ENCODE measurements around the gene UCK1.
"Not testable (repeated sequence)": the region's sequence is repeated elsewhere in the genome, so short reads cannot be mapped to it uniquely, and the experiment has no call there.

UCK1 gene

GRCh38 chr9:131515559-131516031, 15.5 kb downstream of the UCK1 start:
- H3K9me3 ChIP-seq (ENCODE audit: control insufficient read depth in 5 of 5, low read length in 5 of 5); H3K27me3 ChIP-seq (ENCODE audit: control insufficient read depth in 5 of 5, insufficient read depth in 4 of 5, low read length in 5 of 5); H3K27ac ChIP-seq (ENCODE audit: low read depth, low read length); H3K4me1 ChIP-seq (ENCODE audit: control insufficient read depth in 5 of 5, insufficient read depth in 5 of 5, low read length in 5 of 5); H3K9ac ChIP-seq (ENCODE audit: low read length in 5 of 5); H3K4me3 ChIP-seq (ENCODE audit: low read depth in 1 of 5, low read length in 5 of 5): not testable (repeated sequence)
- H3K36me3 ChIP-seq (ENCODE audit: control insufficient read depth in 5 of 5, insufficient read depth in 5 of 5, low read length in 5 of 5) = peaks cover 0 to 96% (median 89%) of the 10 kb centered on the region in 5 donors

- Histone ChIP-seq H3K4me1 (ENCODE audit: control insufficient read depth in 5 of 5, insufficient read depth in 5 of 5, low read length in 5 of 5) (peaks cover 0 to 5% (median 0%) of the 10 kb centered on the region in 5 donors), H3K27ac (ENCODE audit: low read depth, low read length) (no peak overlapping the region), H3K36me3 (ENCODE audit: control insufficient read depth in 5 of 5, insufficient read depth in 5 of 5, low read length in 5 of 5) (peaks cover 3 to 93% (median 74%) of the 10 kb centered on the region in 5 donors)
Observed at GRCh38 chr9:131513177-131513576, 17.9 kb downstream of the UCK1 start.

GRCh38 chr9:131511880-131512279, 19.2 kb downstream of the UCK1 start:
- peaks cover 3 to 91% (median 73%) of the 10 kb centered on the region in 5 donors for H3K36me3 ChIP-seq (ENCODE audit: control insufficient read depth in 5 of 5, insufficient read depth in 5 of 5, low read length in 5 of 5)
- no peaks in the 10 kb centered on the region for H3K27me3 ChIP-seq (ENCODE audit: control insufficient read depth in 5 of 5, insufficient read depth in 4 of 5, low read length in 5 of 5)
- no peak overlapping the region for H3K9ac ChIP-seq (ENCODE audit: low read length in 5 of 5)
- H3K4me1 ChIP-seq (ENCODE audit: control insufficient read depth in 5 of 5, insufficient read depth in 5 of 5, low read length in 5 of 5) = peaks cover 0 to 5% (median 0%) of the 10 kb centered on the region in 5 donors
- no peaks in the 10 kb centered on the region for H3K9me3 ChIP-seq (ENCODE audit: control insufficient read depth in 5 of 5, low read length in 5 of 5)
- no peak overlapping the region for H3K4me3 ChIP-seq (ENCODE audit: low read depth in 1 of 5, low read length in 5 of 5)
- no peak overlapping the region for H3K27ac ChIP-seq (ENCODE audit: low read depth, low read length)

More at GRCh38 chr9:131513177-131513576, 17.9 kb downstream of the UCK1 start:
- Histone ChIP-seq H3K27me3 (ENCODE audit: control insufficient read depth in 5 of 5, insufficient read depth in 4 of 5, low read length in 5 of 5) (no peaks in the 10 kb centered on the region), H3K9me3 (ENCODE audit: control insufficient read depth in 5 of 5, low read length in 5 of 5) (no peaks in the 10 kb centered on the region), H3K4me3 (ENCODE audit: low read depth in 1 of 5, low read length in 5 of 5) (no peak overlapping the region), H3K9ac (ENCODE audit: low read length in 5 of 5) (no peak overlapping the region)

- Histone ChIP-seq H3K4me1 (ENCODE audit: control insufficient read depth in 5 of 5, insufficient read depth in 5 of 5, low read length in 5 of 5) (peaks cover 0 to 5% (median 0%) of the 10 kb centered on the region in 5 donors), H3K27me3 (ENCODE audit: control insufficient read depth in 5 of 5, insufficient read depth in 4 of 5, low read length in 5 of 5) (no peaks in the 10 kb centered on the region), H3K27ac (ENCODE audit: low read depth, low read length) (no peak overlapping the region), H3K9ac (ENCODE audit: low read length in 5 of 5) (no peak overlapping the region), H3K9me3 (ENCODE audit: control insufficient read depth in 5 of 5, low read length in 5 of 5) (no peaks in the 10 kb centered on the region), H3K4me3 (ENCODE audit: low read depth in 1 of 5, low read length in 5 of 5) (no peak overlapping the region), H3K36me3 (ENCODE audit: control insufficient read depth in 5 of 5, insufficient read depth in 5 of 5, low read length in 5 of 5) (peaks cover 3 to 86% (median 68%) of the 10 kb centered on the region in 5 donors)
Observed at GRCh38 chr9:131511416-131511815, 19.6 kb downstream of the UCK1 start.

- Histone ChIP-seq H3K4me1 (ENCODE audit: control insufficient read depth in 5 of 5, insufficient read depth in 5 of 5, low read length in 5 of 5) (peaks cover 5 to 34% (median 20%) of the 10 kb centered on the region in 5 donors), H3K36me3 (ENCODE audit: control insufficient read depth in 5 of 5, insufficient read depth in 5 of 5, low read length in 5 of 5) (peaks cover 3 to 29% (median 16%) of the 10 kb centered on the region in 5 donors), H3K27me3 (ENCODE audit: control insufficient read depth in 5 of 5, insufficient read depth in 4 of 5, low read length in 5 of 5) (no peaks in the 10 kb centered on the region), H3K27ac (ENCODE audit: low read depth, low read length) (no peak overlapping the region), H3K4me3 (ENCODE audit: low read depth in 1 of 5, low read length in 5 of 5) (no peak overlapping the region), H3K9ac (ENCODE audit: low read length in 5 of 5) (no peak overlapping the region), H3K9me3 (ENCODE audit: control insufficient read depth in 5 of 5, low read length in 5 of 5) (no peaks in the 10 kb centered on the region)
Observed at GRCh38 chr9:131505012-131505411, 26.1 kb downstream of the UCK1 start.

- Histone ChIP-seq H3K4me1 (ENCODE audit: control insufficient read depth in 5 of 5, insufficient read depth in 5 of 5, low read length in 5 of 5) (peaks cover 5 to 34% (median 20%) of the 10 kb centered on the region in 5 donors), H3K9me3 (ENCODE audit: control insufficient read depth in 5 of 5, low read length in 5 of 5) (no peaks in the 10 kb centered on the region), H3K9ac (ENCODE audit: low read length in 5 of 5) (peak overlapping the region; percentile 16 to 92 (median 68)), H3K4me3 (ENCODE audit: low read depth in 1 of 5, low read length in 5 of 5) (peak overlapping the region; percentile 70 to 97 (median 90)), H3K27ac (ENCODE audit: low read depth, low read length) (no peak overlapping the region), H3K27me3 (ENCODE audit: control insufficient read depth in 5 of 5, insufficient read depth in 4 of 5, low read length in 5 of 5) (no peaks in the 10 kb centered on the region), H3K36me3 (ENCODE audit: control insufficient read depth in 5 of 5, insufficient read depth in 5 of 5, low read length in 5 of 5) (peaks cover 3 to 28% (median 21%) of the 10 kb centered on the region in 5 donors)
Observed at GRCh38 chr9:131503626-131504465, 27.2 kb downstream of the UCK1 start.

- Histone ChIP-seq H3K4me1 (ENCODE audit: control insufficient read depth in 5 of 5, insufficient read depth in 5 of 5, low read length in 5 of 5) (peaks cover 5 to 34% (median 20%) of the 10 kb centered on the region in 5 donors), H3K27me3 (ENCODE audit: control insufficient read depth in 5 of 5, insufficient read depth in 4 of 5, low read length in 5 of 5) (no peaks in the 10 kb centered on the region), H3K4me3 (ENCODE audit: low read depth in 1 of 5, low read length in 5 of 5) (peak within 1 kb of the TSS; percentile 80 to 97 (median 90)), H3K27ac (ENCODE audit: low read depth, low read length) (no peak within 1 kb of the TSS), H3K9ac (ENCODE audit: low read length in 5 of 5) (peak within 1 kb of the TSS; percentile 16 to 92 (median 68)), H3K36me3 (ENCODE audit: control insufficient read depth in 5 of 5, insufficient read depth in 5 of 5, low read length in 5 of 5) (peaks cover 0 to 32% (median 30%) of the 10 kb centered on the region in 5 donors), H3K9me3 (ENCODE audit: control insufficient read depth in 5 of 5, low read length in 5 of 5) (no peaks in the 10 kb centered on the region)
Observed at GRCh38 chr9:131502781-131503625, 28.1 kb downstream of the UCK1 start, which contains the start of gene POMT1. POMT1 (plus strand) TSS chr9:131502918; CDS start chr9:131504219, 1,301 bp downstream.

- Histone ChIP-seq H3K27me3 (ENCODE audit: control insufficient read depth in 5 of 5, insufficient read depth in 4 of 5, low read length in 5 of 5) (no peaks in the 10 kb centered on the region), H3K4me3 (ENCODE audit: low read depth in 1 of 5, low read length in 5 of 5) (no peak overlapping the region), H3K9ac (ENCODE audit: low read length in 5 of 5) (no peak overlapping the region), H3K36me3 (ENCODE audit: control insufficient read depth in 5 of 5, insufficient read depth in 5 of 5, low read length in 5 of 5) (peaks cover 0 to 43% (median 42%) of the 10 kb centered on the region in 5 donors), H3K4me1 (ENCODE audit: control insufficient read depth in 5 of 5, insufficient read depth in 5 of 5, low read length in 5 of 5) (peaks cover 5 to 34% (median 20%) of the 10 kb centered on the region in 5 donors), H3K9me3 (ENCODE audit: control insufficient read depth in 5 of 5, low read length in 5 of 5) (no peaks in the 10 kb centered on the region), H3K27ac (ENCODE audit: low read depth, low read length) (no peak overlapping the region)
Observed at GRCh38 chr9:131500939-131501541, 30.0 kb downstream of the UCK1 start.

- H3K4me3 ChIP-seq (ENCODE audit: low read depth in 1 of 5, low read length in 5 of 5) = no peak overlapping the region
- peaks cover 0 to 50% (median 49%) of the 10 kb centered on the region in 5 donors for H3K36me3 ChIP-seq (ENCODE audit: control insufficient read depth in 5 of 5, insufficient read depth in 5 of 5, low read length in 5 of 5)
- no peaks in the 10 kb centered on the region for H3K27me3 ChIP-seq (ENCODE audit: control insufficient read depth in 5 of 5, insufficient read depth in 4 of 5, low read length in 5 of 5)
- H3K4me1 ChIP-seq (ENCODE audit: control insufficient read depth in 5 of 5, insufficient read depth in 5 of 5, low read length in 5 of 5) = peaks cover 7 to 34% (median 20%) of the 10 kb centered on the region in 5 donors
- H3K9me3 ChIP-seq (ENCODE audit: control insufficient read depth in 5 of 5, low read length in 5 of 5) = no peaks in the 10 kb centered on the region
- no peak overlapping the region for H3K27ac ChIP-seq (ENCODE audit: low read depth, low read length)
- H3K9ac ChIP-seq (ENCODE audit: low read length in 5 of 5) = no peak overlapping the region
Observed at GRCh38 chr9:131500377-131500776, 30.7 kb downstream of the UCK1 start.
